T-helper 2 cell treated with Interferon-gamma antibody and Interleukin-4, amounts not matched to agents 5 μg/mL and 100 μg/mL, for 36 hours (primary cell): ENCODE measurements around the gene RNF11.
A peak's percentile ranks its signal among the peaks of the same experiment; 100 is the strongest.

Source experiments
- DNase-seq: peaks from one replicate; pipeline ENCODE4 v3.0.0; 2021; ENCODE audit warnings: low spot score
- H3K27ac Mint-ChIP-seq: one replicate; pipeline ENCODE4 v1.8.0; 2021; ENCODE audit warnings: mild to moderate bottlenecking, mixed read lengths
- H3K27me3 Mint-ChIP-seq: one replicate; pipeline ENCODE4 v1.8.0; 2021; ENCODE audit warnings: low read depth, mixed read lengths
- H3K36me3 Mint-ChIP-seq: one replicate; pipeline ENCODE4 v1.8.0; 2021; ENCODE audit warnings: low read depth, mixed read lengths
- H3K4me1 Mint-ChIP-seq: one replicate; pipeline ENCODE4 v1.8.0; 2021; ENCODE audit warnings: low read depth, mixed read lengths
- H3K4me3 Mint-ChIP-seq: one replicate; pipeline ENCODE4 v1.8.0; 2022; ENCODE audit warnings: mild to moderate bottlenecking, moderate library complexity, mixed read lengths
- H3K9me3 Mint-ChIP-seq: one replicate; pipeline ENCODE4 v1.8.0; 2021; ENCODE audit warnings: mixed read lengths

The RNF11 gene

GRCh38 chr1:51299185-51299885 is 63.3 kb downstream of the RNF11 start:
- DNase-seq: no peak
- H3K36me3 Mint-ChIP-seq: no peaks in the 10 kb centered on the region
- no peaks in the 10 kb centered on the region for H3K9me3 Mint-ChIP-seq
- H3K4me1 Mint-ChIP-seq: peaks cover 35% of the 10 kb centered on the region
- no peak overlapping the region for H3K4me3 Mint-ChIP-seq
- H3K27me3 Mint-ChIP-seq: no peaks in the 10 kb centered on the region
- no peak overlapping the region for H3K27ac Mint-ChIP-seq

- Mint-ChIP-seq H3K36me3 (no peaks in the 10 kb centered on the region), H3K9me3 (no peaks in the 10 kb centered on the region), H3K4me1 (peaks cover 29% of the 10 kb centered on the region), H3K27ac (no peak overlapping the region), H3K4me3 (no peak overlapping the region), H3K27me3 (no peaks in the 10 kb centered on the region)
- DNase-seq: no peak
Measured at GRCh38 chr1:51299981-51300670, 64.1 kb downstream of the RNF11 start.

- no peak overlapping the region for H3K27ac Mint-ChIP-seq
Measured at GRCh38 chr1:51301152-51301843, 65.2 kb downstream of the RNF11 start.

GRCh38 chr1:51301844-51302162 is 65.7 kb downstream of the RNF11 start:
- Mint-ChIP-seq H3K9me3 (no peaks in the 10 kb centered on the region), H3K4me3 (no peak overlapping the region), H3K36me3 (no peaks in the 10 kb centered on the region), H3K4me1 (peaks cover 18% of the 10 kb centered on the region), H3K27ac (no peak overlapping the region), H3K27me3 (no peaks in the 10 kb centered on the region)
- DNase-seq: no peak

More at GRCh38 chr1:51301152-51301843, 65.2 kb downstream of the RNF11 start:
- Mint-ChIP-seq H3K27me3 (no peaks in the 10 kb centered on the region), H3K36me3 (no peaks in the 10 kb centered on the region), H3K4me3 (no peak overlapping the region), H3K9me3 (no peaks in the 10 kb centered on the region), H3K4me1 (peaks cover 22% of the 10 kb centered on the region)
- DNase-seq: no peak

- no peaks in the 10 kb centered on the region for H3K27me3 Mint-ChIP-seq
- H3K4me3 Mint-ChIP-seq: no peak overlapping the region
- H3K27ac Mint-ChIP-seq: no peak overlapping the region
- peaks cover 15% of the 10 kb centered on the region for H3K4me1 Mint-ChIP-seq
- no peaks in the 10 kb centered on the region for H3K36me3 Mint-ChIP-seq
- H3K9me3 Mint-ChIP-seq: no peaks in the 10 kb centered on the region
- DNase-seq: no peak
Measured at GRCh38 chr1:51302270-51302669, 66.2 kb downstream of the RNF11 start.

- no peak for DNase-seq
- Mint-ChIP-seq H3K36me3 (no peaks in the 10 kb centered on the region), H3K27ac (no peak overlapping the region), H3K4me1 (peaks cover 11% of the 10 kb centered on the region), H3K4me3 (no peak overlapping the region), H3K9me3 (no peaks in the 10 kb centered on the region), H3K27me3 (no peaks in the 10 kb centered on the region)
Measured at GRCh38 chr1:51302746-51303145, 66.7 kb downstream of the RNF11 start.

- H3K4me1 Mint-ChIP-seq: peaks cover 11% of the 10 kb centered on the region
Measured at GRCh38 chr1:51303315-51303714, 67.2 kb downstream of the RNF11 start.

GRCh38 chr1:51303751-51304251 is 67.7 kb downstream of the RNF11 start:
- peak overlapping the region; percentile 20 for H3K27ac Mint-ChIP-seq
- H3K4me1 Mint-ChIP-seq: peaks cover 11% of the 10 kb centered on the region
- H3K27me3 Mint-ChIP-seq: no peaks in the 10 kb centered on the region
- no peaks in the 10 kb centered on the region for H3K36me3 Mint-ChIP-seq
- H3K4me3 Mint-ChIP-seq: no peak overlapping the region
- H3K9me3 Mint-ChIP-seq: no peaks in the 10 kb centered on the region
- peak; percentile 45 for DNase-seq

More at GRCh38 chr1:51303315-51303714, 67.2 kb downstream of the RNF11 start:
- H3K9me3 Mint-ChIP-seq: no peaks in the 10 kb centered on the region
- no peak overlapping the region for H3K4me3 Mint-ChIP-seq
- no peaks in the 10 kb centered on the region for H3K36me3 Mint-ChIP-seq
- peak overlapping the region; percentile 19 for H3K27ac Mint-ChIP-seq
- no peak for DNase-seq
- no peaks in the 10 kb centered on the region for H3K27me3 Mint-ChIP-seq

GRCh38 chr1:51304360-51304759 is 68.3 kb downstream of the RNF11 start:
- Mint-ChIP-seq H3K9me3 (no peaks in the 10 kb centered on the region), H3K4me3 (no peak overlapping the region), H3K27ac (no peak overlapping the region), H3K36me3 (no peaks in the 10 kb centered on the region), H3K27me3 (no peaks in the 10 kb centered on the region), H3K4me1 (peaks cover 11% of the 10 kb centered on the region)
- DNase-seq: no peak

GRCh38 chr1:51305371-51305823 is 69.3 kb downstream of the RNF11 start:
- Mint-ChIP-seq H3K27me3 (no peaks in the 10 kb centered on the region), H3K9me3 (no peaks in the 10 kb centered on the region), H3K27ac (no peak overlapping the region), H3K36me3 (no peaks in the 10 kb centered on the region), H3K4me3 (no peak overlapping the region), H3K4me1 (peaks cover 11% of the 10 kb centered on the region)
- no peak for DNase-seq

- Mint-ChIP-seq H3K9me3 (no peaks in the 10 kb centered on the region), H3K27ac (no peak overlapping the region), H3K36me3 (no peaks in the 10 kb centered on the region), H3K4me3 (no peak overlapping the region), H3K27me3 (no peaks in the 10 kb centered on the region), H3K4me1 (peaks cover 10% of the 10 kb centered on the region)
- no peak for DNase-seq
Measured at GRCh38 chr1:51306950-51307349, 70.9 kb downstream of the RNF11 start.

- no peaks in the 10 kb centered on the region for H3K9me3 Mint-ChIP-seq
- no peak overlapping the region for H3K27ac Mint-ChIP-seq
- no peak overlapping the region for H3K4me3 Mint-ChIP-seq
- DNase-seq: no peak
- H3K36me3 Mint-ChIP-seq: no peaks in the 10 kb centered on the region
- peaks cover 11% of the 10 kb centered on the region for H3K4me1 Mint-ChIP-seq
- H3K27me3 Mint-ChIP-seq: no peaks in the 10 kb centered on the region
Measured at GRCh38 chr1:51308636-51309035, 72.6 kb downstream of the RNF11 start.

- no peak for DNase-seq
- no peaks in the 10 kb centered on the region for H3K9me3 Mint-ChIP-seq
- H3K27ac Mint-ChIP-seq: no peak overlapping the region
- no peak overlapping the region for H3K4me3 Mint-ChIP-seq
- H3K36me3 Mint-ChIP-seq: no peaks in the 10 kb centered on the region
- H3K4me1 Mint-ChIP-seq: peaks cover 14% of the 10 kb centered on the region
- no peaks in the 10 kb centered on the region for H3K27me3 Mint-ChIP-seq
Measured at GRCh38 chr1:51309291-51309690, 73.2 kb downstream of the RNF11 start.
